Measurements from ENCODE around the gene SLC12A6.

DNA sequence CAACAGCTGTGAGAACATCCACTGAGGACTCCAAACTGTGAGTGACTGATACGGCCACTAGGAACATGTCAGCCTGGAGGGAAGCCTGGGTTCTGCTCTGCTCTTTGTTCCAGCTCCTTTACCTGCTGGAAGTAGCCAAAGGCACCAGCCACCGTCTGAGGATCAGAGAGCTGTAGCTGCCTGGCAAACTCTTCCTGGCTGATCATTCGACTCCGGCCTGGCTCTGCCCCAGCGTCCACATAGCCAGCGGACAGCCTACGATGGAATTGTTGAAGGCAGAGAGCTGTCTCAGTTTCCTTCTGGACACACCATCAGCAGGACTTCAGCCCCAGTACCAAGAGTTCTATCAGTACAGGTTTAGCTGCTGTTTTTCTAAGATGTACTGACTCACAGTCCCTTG, 23.7 kb upstream of the SLC12A6 start:
- TF ChIP-seq, protein P1, sequence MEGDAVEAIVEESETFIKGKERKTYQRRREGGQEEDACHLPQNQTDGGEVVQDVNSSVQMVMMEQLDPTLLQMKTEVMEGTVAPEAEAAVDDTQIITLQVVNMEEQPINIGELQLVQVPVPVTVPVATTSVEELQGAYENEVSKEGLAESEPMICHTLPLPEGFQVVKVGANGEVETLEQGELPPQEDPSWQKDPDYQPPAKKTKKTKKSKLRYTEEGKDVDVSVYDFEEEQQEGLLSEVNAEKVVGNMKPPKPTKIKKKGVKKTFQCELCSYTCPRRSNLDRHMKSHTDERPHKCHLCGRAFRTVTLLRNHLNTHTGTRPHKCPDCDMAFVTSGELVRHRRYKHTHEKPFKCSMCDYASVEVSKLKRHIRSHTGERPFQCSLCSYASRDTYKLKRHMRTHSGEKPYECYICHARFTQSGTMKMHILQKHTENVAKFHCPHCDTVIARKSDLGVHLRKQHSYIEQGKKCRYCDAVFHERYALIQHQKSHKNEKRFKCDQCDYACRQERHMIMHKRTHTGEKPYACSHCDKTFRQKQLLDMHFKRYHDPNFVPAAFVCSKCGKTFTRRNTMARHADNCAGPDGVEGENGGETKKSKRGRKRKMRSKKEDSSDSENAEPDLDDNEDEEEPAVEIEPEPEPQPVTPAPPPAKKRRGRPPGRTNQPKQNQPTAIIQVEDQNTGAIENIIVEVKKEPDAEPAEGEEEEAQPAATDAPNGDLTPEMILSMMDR (IDR thresholded peaks at IDR 0.05) = no peak
- no peak for TF ChIP-seq ZFX (IDR thresholded peaks at IDR 0.05; ENCODE audit: borderline replicate concordance)
